ENCODE measurements around the gene IAH1. TPM values are rescaled to one million over a fixed set of nuclear protein-coding genes. Genes with fewer than 3 reads are reported as not detected.

The IAH1 gene
- total and polyA plus RNA-seq, 10 of the 15 experiments (the other 5 are each of a cell fraction or from before 2014, with no cell fraction given): 57.4 to 125 (median 75.8) TPM

DNA sequence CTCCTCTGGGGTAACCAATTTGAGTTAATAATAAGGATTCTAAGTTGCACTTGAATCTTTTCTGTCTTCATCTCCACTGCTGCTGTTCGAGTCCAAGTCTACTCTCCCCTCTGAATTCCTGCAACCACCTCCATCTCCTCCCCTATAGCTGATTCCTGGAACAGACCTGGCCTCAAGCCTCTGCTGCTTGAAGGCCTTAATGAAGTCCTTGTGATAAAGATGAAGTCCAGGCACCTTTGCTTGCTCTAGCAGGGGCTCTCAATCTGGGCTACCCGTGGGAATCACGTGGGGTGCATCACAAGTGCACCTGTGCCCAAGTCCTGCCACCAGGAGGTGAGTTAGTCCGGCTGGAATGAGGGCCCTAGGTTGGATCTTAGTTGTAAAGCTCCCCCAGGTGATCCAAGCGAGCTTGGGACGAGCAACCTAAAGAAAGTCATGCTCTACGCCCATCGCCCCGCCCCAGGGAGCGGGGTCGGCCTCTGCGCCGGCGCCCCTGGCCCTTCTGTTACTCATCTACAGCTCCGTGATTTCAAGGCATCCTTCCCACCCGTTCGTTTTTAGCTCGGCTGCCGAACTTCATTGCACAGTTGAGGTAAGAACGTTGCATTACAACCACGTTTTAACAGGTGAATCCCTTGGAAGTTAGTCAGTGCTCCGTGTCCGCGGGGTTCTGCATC, 905 bp upstream of the IAH1 start:
- peaks cover 0 to 13% of the 10 kb centered on the region in 2 experiments; a peak in 1 of 4 replicates for H3K36me3 ChIP-seq (ENCODE audit: control insufficient read depth in 2 of 2, insufficient read depth in 2 of 2, low read length in 1 of 2)
- BruUV-seq (replicated peaks): TSS peak; percentile 63
- H3K4me2 ChIP-seq (ENCODE audit: control insufficient read depth, insufficient read depth): peak overlapping the region; percentile 97
- 23% methylated on average over 24 of the region's 24 CpGs for WGBS (ENCODE audit: insufficient coverage, insufficient replicate concordance, low lambda C conversion rate, missing lambda C conversion rate)
- peak overlapping the region; percentile 90 for H3K27ac ChIP-seq (ENCODE audit: control insufficient read depth, insufficient read depth)
- in situ Hi-C loops (cut with MboI) (no loop called here), intact Hi-C loops (cut with micrococcal nuclease; ENCODE audit: unreplicated experiment) (no loop called here)
- no peaks in the 10 kb centered on the region for H4K20me1 ChIP-seq (ENCODE audit: control insufficient read depth, insufficient read depth)
- ChIA-PET POLR2A (interaction anchor here (0.6 to 1.7 kb wide), 9 partner anchors 9 to 330 kb away, joined by 3 to 10 read pairs (median 3); partner anchors contain the start of gene ADAM17), CTCF (interaction anchor here (0.6 to 3.1 kb wide), 12 partner anchors 9 to 296 kb away, joined by 3 to 17 read pairs (median 4); partner anchors contain the start of genes CPSF3 and ITGB1BP1), RAD21 (ENCODE audit: unreplicated experiment) (interaction anchor here (0.9 to 3.6 kb wide), 3 partner anchors 82 to 134 kb away, joined by 3 to 20 read pairs (median 3); partner anchors contain the start of gene ADAM17), SMC1A (ENCODE audit: uncharacterized antibody, unreplicated experiment) (interaction anchor here (0.5 to 2.6 kb wide), 9 partner anchors 17 to 355 kb away, joined by 3 to 10 read pairs (median 4); partner anchors contain the start of gene ADAM17)
- peaks cover 23% of the 10 kb centered on the region for H3K79me2 ChIP-seq (ENCODE audit: control insufficient read depth, insufficient read depth, low read length)
- peak overlapping the region; percentile 97 for H2AFZ ChIP-seq (ENCODE audit: control insufficient read depth, low read depth, low read length)
- no peaks in the 10 kb centered on the region; the same call in 1 of the 3 replicates for H3K9me3 ChIP-seq (replicated peaks; ENCODE audit: control insufficient read depth, insufficient read depth, low read length)
- FAIRE-seq (no peak), DNase-seq (ENCODE audit: low read depth, low spot score) (no peak), ATAC-seq (peak; percentile 42)
- peaks cover 12% of the 10 kb centered on the region; the same call in 1 of the 2 replicates for H3K4me1 ChIP-seq (ENCODE audit: control insufficient read depth, insufficient read depth, low read length)
- peak overlapping the region; percentile 67 for H3K4me3 ChIP-seq
- H3K9ac ChIP-seq (ENCODE audit: control insufficient read depth, insufficient read depth, low read length): peak overlapping the region; percentile 92
- no peaks in the 10 kb centered on the region for H3K27me3 ChIP-seq (replicated peaks in 1 of 2; ENCODE audit: control insufficient read depth in 2 of 2, insufficient read depth in 2 of 2, low read length in 1 of 2)
- TF ChIP-seq MTA3 (IDR thresholded peaks at IDR 0.05; ENCODE audit: borderline replicate concordance, low read length): no peak
- TF ChIP-seq, protein P1, sequence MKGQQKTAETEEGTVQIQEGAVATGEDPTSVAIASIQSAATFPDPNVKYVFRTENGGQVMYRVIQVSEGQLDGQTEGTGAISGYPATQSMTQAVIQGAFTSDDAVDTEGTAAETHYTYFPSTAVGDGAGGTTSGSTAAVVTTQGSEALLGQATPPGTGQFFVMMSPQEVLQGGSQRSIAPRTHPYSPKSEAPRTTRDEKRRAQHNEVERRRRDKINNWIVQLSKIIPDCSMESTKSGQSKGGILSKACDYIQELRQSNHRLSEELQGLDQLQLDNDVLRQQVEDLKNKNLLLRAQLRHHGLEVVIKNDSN (IDR thresholded peaks at IDR 0.05; ENCODE audit: borderline replicate concordance, extremely low read length, insufficient read depth, low read depth, low read length): peak; percentile 61
- no peak; the same call in 1 of the 2 replicates for TF ChIP-seq LARP7 (IDR thresholded peaks at IDR 0.05)
- no peak for TF ChIP-seq SREBF1 (IDR thresholded peaks at IDR 0.05; ENCODE audit: low read length)
- TF ChIP-seq, protein P2, sequence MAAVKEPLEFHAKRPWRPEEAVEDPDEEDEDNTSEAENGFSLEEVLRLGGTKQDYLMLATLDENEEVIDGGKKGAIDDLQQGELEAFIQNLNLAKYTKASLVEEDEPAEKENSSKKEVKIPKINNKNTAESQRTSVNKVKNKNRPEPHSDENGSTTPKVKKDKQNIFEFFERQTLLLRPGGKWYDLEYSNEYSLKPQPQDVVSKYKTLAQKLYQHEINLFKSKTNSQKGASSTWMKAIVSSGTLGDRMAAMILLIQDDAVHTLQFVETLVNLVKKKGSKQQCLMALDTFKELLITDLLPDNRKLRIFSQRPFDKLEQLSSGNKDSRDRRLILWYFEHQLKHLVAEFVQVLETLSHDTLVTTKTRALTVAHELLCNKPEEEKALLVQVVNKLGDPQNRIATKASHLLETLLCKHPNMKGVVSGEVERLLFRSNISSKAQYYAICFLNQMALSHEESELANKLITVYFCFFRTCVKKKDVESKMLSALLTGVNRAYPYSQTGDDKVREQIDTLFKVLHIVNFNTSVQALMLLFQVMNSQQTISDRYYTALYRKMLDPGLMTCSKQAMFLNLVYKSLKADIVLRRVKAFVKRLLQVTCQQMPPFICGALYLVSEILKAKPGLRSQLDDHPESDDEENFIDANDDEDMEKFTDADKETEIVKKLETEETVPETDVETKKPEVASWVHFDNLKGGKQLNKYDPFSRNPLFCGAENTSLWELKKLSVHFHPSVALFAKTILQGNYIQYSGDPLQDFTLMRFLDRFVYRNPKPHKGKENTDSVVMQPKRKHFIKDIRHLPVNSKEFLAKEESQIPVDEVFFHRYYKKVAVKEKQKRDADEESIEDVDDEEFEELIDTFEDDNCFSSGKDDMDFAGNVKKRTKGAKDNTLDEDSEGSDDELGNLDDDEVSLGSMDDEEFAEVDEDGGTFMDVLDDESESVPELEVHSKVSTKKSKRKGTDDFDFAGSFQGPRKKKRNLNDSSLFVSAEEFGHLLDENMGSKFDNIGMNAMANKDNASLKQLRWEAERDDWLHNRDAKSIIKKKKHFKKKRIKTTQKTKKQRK (IDR thresholded peaks at IDR 0.05; ENCODE audit: low read depth, low read length): no peak
- no peak for TF ChIP-seq CHD2 (IDR thresholded peaks at IDR 0.05; ENCODE audit: borderline replicate concordance, low read depth, low read length)
- no peak for TF ChIP-seq SMC3 (IDR thresholded peaks at IDR 0.05; ENCODE audit: borderline replicate concordance, low read length)
- TF ChIP-seq RCOR1 (conservative IDR thresholded peaks at IDR 0.05; ENCODE audit: low read depth, low read length): no peak
- TF ChIP-seq RAD51 (IDR thresholded peaks at IDR 0.05): peak; percentile 82
- 0 out of 2 replicates have a peak, but pooled peaks have one; percentile 12 for TF ChIP-seq MTA2 (IDR thresholded peaks at IDR 0.05; ENCODE audit: low read depth)
- TF ChIP-seq RB1 (IDR thresholded peaks at IDR 0.05; ENCODE audit: borderline replicate concordance): 0 out of 2 replicates have a peak, but pooled peaks have one; percentile 72
- TF ChIP-seq, protein P3, sequence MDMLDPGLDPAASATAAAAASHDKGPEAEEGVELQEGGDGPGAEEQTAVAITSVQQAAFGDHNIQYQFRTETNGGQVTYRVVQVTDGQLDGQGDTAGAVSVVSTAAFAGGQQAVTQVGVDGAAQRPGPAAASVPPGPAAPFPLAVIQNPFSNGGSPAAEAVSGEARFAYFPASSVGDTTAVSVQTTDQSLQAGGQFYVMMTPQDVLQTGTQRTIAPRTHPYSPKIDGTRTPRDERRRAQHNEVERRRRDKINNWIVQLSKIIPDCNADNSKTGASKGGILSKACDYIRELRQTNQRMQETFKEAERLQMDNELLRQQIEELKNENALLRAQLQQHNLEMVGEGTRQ (IDR thresholded peaks at IDR 0.05; ENCODE audit: borderline replicate concordance, low read depth, low read length): peak; percentile 30; the same call in 1 of the 2 replicates

Measured in GM12878 (cell line).